T-helper 22 cell (primary cell): Measurements from ENCODE around the gene PER1.
"Not testable (repeated sequence)": the region's sequence is repeated elsewhere in the genome, so short reads cannot be mapped to it uniquely, and the experiment has no call there.

Experiments
- DNase-seq: peaks from one replicate; pipeline ENCODE4 v3.0.0-alpha.2; 2020; ENCODE audit warnings: low read depth

The PER1 gene

DNA sequence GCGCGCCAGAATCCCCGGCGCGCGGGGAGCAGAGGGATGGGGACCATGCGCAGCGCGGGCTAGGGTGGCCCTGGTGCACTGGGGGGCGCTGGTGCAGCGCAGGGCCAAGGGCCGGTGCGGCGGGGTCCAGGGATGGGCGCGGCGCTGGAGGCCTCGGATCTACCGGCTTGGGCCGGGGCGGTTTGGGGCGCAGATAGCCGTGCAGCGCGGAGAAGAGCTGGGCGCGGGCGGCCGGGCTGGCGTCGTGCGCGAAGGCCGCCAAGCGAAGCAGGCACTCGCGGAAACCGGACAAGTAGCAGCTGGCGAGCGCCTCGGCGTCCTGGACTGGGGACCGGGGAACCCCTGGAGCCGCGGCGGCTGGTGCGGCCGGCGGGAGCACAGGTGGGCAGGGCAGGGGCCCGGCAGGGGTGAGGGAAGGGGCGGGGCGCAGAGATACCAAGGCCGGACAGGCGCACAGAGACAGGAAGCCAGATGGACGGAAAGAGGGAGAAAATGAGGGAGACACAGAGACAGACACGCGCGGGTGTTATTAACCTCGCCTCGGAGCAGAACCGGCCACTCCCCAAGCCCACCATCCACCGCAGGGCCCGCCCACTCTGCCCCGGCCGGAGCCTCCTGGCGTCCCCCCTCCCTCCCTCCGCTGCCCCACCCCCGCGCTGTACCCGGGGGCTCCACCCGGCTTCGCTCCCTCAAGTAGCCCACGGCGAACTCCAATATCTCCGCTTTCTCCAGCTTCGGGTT is 30.4 kb downstream of the PER1 start:
- no peak for DNase-seq

DNA sequence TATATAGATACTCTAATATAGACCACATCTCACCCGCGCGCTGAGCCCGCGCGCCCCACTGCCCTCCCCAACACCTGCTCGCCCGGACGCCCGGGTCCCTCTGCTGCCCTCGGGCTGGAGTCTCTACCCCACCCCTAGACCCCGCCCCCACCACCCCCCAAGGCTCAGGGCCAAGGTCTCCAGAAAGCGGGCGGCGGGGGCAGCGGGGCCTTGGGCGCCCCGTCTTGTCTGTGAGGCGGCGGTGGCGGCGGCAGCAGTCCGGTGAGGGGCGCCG is 30.9 kb downstream of the PER1 start:
- no peak for DNase-seq

DNA sequence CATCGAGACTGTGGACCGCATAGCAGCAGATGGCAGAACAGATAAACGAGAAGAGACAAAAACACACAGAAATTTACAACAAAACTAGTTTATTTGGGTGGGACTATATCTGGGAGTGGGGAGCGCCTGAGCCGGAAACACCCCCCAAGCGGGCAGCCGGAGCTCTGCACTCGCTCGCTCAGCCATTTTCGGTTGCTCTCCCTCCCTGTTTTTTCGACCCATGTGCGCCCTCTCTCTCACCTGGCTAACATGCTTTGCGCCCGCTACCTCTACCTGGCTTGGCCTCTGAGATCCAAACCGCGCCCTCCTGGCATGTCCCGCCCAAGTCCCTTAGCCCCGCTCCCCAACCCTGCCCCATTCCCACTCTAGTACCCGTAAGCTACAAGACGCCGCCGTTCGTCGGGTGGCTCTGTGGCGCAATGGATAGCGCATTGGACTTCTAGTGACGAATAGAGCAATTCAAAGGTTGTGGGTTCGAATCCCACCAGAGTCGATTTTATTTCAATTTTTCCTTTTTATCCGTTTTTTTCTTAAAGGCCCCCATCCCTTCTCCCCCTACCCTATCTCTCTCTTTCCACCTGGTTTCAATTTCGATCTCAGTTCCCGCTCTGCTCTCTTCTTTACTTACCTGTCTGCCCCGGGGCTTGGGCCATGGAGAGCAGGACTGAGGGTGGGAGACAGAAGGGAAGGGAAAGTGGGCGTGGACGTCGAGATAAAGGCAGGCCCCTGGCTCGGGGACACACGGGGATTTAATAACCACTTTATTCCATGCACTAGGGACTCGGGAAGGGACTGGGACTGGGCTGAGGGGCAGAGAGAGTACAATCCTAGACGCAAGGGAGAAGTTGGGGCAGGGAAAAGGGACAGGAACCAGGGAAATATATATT is 31.4 kb downstream of the PER1 start:
- DNase-seq = peak; percentile 47

DNA sequence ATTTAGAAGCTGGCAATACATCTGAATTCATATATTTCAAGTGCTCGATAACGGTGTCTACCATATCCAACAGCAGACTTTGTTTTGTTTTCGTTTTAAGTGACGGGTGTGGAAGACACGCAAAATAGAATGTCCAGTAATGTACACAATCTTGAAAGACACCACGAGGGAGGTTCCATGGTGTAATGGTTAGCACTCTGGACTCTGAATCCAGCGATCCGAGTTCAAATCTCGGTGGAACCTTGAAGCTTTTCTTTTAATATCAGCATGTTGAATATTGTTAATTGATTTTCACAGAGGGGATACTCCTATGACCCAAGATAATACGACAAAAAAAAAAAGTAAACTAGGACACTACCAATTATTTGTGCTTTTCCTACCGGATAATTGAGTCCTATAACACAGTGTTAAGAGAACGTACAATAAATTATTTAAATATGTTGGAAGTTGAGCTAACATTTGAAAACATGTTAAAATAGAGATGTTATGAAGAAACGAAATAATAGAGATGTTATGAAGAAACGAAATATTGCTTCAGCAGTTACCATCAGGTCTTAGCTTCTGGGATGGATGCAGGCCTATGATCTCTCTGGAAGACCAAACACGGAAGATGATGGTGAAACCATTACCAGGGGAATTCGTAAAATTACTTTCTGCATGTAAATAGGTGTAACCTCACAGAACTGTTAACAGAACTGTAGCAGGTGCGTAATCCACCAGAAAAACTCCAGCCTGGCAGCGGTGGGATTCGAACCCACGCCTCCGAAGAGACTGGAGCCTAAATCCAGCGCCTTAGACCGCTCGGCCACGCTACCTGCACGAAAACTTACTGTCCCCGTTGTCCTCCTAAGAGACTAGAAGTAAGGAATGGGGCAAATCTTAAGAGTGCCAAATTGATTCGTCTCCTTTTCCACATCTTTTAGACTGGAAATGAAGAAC is 32.4 kb downstream of the PER1 start:
- peak; percentile 54 for DNase-seq

DNA sequence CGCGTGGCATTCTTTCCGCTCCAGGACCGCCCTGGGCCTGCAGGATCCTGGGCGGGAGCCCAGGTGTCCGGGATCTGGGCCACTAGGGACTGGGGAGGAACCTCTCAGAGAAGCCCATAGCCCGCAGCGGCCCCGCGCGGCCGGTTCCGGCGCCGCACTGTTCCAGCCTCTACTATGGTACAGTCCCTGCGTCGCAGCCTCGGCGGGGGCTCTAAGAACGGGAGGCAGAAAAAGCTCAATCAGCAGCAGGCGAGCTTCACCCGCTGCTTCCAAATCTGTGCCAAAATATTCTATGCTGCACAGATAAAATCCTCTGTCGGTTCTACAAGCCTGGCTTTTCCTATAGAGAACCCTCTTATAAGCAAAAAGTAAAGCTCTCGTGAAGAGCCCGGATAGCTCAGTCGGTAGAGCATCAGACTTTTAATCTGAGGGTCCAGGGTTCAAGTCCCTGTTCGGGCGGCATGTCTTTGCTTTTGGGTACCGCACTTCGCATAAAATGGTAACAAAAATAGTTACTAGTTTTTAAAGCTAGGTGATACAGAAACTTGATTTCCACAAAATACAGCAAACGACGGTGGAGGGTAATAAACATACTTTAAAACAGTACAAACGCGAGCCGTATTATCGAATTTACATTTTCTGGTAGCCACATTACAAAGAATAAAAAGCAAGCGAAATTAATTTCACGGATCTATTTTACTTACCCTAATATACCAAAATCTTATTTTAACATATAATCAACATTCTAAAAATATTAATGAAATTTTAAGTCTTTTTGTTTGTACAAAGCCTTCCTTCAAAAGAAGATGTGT is 33.2 kb downstream of the PER1 start:
- DNase-seq = peak; percentile 68

DNA sequence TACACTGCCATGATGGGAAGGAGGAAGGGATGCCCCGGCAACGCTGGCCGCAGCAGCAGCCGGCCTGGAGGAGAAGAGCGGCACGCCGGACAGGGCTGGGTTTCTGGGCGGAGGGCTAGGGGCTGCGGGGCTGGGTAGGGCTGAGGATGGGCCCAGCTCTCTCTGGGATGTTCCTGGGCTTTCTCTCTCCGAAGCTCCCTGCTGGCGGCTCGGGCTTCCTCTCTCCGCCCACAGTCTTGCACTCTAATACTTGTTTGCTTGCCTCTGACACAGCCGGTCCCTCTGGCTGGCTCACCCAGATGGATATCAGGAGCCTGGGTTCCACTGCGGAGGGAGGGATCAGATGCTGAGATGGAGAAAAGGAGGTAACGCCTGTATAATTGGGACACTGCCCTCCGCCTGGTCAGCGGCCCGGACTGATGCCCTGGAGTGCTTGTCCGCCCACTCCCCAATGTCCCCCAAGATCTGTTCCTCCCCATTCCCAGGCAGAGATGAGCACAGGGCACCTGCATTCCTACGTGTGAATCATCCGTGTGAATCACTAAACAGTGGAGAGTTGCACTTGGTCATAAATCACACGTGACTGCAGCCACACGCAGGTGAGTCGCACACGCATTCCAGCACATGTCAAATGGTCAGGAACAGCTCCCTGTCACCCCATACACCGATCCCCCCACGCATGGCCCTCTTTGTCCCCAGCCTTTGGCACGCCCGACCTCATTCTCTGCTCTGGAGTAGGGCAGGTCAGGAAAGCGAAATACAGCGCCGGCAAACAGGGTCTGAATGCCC is 34.0 kb downstream of the PER1 start, which contains the start of gene ALOXE3:
TSS of gene ALOXE3 (minus strand) at position 535 of the 789 bp plus-strand sequence. CDS start at position 11, 524 bp downstream.
- DNase-seq = no peak

DNA sequence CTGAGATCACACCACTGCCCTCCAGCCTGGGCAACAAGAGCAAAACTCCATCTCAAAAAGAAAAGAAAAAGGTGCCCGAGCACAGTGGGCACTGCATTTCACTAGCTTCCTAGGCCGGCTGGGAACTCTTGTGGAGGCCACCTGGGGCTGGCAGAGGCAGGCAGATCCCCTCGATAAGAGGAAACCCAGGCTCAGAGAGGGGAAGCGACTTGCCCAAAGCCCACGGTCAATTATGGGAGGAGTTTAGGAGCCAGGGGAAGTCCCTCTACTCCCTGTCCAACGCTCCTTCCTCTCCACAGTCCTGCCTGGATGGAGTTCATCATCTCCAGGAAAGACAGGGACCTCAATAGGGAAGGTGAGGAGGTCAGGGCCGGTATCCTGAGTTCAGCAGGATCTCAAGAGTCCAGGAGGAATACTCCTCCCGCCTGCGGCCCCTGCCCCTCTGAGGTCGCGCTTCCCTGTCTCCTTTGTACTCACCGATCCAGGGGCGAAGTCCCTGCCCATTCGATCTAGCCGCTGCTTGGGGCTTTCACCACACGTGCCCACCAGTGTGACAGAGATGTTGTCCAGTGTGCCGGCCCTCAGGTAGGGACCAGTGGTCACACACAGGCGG is 34.7 kb downstream of the PER1 start:
- DNase-seq = no peak

DNA sequence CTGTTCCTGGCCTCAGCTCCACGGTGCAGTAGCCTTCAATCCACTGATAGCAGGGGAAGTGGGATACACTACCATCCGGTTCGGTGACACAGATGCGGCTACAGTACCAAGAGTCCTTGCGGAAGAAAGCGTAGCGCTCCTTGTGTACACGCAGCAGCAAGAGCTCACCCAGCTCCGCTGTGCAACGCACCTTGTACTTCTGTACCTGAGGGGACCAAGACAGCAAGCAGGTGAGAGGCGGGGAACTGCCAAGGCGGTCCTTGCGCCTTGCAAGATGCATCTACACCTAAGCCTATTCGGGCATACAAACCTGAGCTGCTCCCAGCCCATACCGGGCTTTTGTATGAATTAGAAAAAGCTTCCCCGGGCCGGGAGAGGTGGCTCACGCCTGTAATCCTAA is 35.4 kb downstream of the PER1 start:
- no peak for DNase-seq

DNA sequence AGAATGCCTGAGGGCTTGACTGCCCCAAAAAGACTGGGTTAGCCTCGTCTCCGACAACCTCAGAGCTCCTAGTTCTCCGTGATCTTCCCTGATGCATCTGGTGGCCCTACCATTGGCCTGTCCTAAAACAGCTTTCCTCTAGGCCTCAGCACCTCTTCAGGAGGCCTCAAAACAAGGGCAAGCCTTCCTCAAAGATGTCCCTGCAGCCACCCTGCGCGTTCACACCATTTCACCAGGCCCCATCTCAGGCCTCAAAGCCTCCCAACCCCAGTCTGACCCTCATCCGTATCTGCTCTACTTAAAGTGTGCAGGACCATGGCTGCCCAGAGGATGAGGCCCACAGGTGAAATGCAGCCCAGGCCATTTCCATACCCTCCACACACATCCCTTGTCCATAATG is 41.3 kb downstream of the PER1 start:
- DNase-seq = no peak

DNA sequence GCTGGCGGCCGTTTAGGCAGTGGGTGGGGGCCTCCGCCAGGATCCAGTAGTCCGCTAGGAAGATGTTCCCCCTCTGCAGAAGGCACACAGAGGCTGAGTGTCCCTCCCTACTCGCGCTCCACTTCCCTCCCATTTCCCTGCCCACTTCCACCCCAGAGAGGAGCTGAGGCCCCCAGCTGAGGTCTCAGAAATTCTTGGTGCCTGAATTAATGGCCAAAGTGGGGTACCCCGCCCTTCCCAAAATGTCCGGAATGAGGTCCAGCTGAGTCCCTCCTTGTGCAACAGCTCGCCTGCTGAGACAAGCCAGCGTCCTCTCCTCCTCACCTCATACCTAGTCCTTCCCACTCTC is 41.8 kb downstream of the PER1 start:
- no peak for DNase-seq

DNA sequence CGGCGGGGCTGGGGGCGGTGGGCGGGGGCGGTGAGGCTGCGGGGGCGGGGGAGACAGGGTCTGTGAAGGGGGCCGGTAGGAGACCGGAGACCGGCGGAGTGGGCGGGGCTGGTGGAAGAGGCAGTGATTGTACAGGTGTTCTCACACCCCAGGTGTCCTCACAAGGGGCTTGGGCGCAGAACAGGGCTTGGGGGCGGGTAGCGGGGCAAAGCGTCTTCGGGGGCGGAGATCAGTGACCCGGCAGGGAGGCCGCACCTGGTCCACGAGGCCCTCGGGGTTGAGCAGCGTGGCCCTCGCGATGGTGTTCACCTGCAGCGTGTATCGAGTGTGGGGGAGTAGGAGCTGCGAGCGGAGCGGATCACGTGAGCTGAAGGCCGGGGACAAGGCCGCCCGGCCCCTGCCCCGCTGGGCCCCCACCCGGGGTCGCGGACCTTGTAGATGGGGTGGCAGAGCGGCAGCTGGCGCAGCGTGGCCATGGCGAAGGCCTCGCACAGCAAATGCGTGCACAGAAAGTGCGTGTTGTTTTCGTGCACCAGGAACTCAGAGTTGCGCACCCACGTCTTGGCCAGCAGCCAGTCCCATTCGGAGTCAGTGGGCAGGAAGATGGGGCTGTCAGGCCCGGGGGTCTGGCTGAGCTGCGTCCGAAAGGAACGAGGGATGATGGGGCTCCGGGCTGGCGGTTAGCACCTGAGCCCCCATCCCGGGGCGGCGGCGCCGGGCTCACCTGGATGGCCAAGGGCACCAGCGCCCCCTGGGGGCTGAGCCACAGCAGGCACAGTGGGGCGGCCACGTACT is 42.3 kb downstream of the PER1 start:
- peak; percentile 60 for DNase-seq

DNA sequence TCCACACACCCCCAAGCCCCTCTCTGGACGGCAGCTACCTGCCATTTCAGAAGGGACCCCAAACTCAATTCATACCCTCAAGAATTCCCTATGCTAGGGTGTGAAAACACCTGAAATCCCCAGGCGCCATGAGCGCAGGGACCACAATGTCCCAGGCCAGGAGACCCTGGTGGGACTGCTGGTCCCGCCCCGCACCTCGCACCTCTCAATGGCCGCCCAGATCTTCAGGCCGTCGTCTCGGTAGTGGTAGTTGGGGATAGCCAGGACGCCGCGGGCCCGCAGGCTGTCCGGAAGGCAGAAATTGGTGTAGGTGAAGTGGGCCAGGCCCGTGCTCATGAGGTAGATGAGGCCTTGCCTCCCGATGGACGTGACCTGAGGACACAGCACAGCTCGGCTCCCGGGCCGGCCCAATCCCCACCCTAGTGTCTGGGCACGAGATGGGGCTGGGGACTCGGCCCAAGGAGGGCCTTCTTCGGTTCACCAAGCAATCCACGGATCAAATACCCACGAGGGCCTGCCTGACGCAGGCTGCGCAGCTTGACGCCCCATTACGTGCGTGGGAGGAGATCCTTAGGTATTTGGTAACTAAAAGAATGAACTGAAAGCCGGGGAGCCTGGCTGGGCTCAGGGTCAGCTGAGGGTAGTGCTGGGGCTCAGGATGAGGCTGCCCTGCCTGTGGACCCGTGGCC is 43.1 kb downstream of the PER1 start:
- no peak for DNase-seq

DNA sequence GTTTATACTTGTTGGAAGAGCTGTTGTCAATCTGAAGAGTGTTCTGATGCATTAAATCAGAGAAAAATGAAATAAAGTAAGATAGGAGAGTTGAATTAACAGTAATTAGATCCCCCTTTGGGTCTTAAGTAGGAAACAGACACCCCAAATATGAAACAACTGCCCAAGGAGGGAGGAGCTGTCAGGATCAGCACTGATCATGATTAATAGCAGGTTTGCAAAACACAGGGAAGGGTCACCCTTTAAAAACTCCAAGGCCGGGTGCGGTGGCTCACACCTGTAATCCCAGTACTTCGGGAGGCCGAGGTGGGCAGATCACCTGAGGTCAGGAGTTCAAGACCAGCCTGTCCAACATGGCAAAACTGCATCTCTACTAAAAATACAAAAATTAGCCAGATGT is 45.2 kb downstream of the PER1 start:
- DNase-seq = not testable (repeated sequence)

DNA sequence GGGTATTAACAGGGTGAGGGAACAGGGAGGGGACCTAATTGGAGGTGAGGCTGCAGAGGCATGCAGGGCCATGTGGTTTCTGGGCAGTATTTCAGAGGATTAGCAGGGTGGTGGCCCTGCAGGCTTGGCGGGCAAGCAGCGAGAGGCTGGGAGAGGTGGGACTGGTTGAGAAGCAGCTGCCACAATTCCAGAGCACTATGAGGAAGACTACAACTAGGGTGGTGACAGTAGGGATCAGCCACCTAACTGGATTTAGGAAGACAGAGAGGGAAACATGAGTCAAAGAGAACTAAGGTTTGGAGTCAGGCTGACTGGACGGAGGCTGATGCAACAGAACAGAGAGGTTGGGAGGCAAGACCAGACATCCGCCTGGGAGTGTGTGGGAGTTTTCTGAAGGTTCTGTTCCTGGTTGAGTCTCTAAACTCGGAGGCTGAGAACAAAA is 46.2 kb downstream of the PER1 start:
- DNase-seq = no peak

DNA sequence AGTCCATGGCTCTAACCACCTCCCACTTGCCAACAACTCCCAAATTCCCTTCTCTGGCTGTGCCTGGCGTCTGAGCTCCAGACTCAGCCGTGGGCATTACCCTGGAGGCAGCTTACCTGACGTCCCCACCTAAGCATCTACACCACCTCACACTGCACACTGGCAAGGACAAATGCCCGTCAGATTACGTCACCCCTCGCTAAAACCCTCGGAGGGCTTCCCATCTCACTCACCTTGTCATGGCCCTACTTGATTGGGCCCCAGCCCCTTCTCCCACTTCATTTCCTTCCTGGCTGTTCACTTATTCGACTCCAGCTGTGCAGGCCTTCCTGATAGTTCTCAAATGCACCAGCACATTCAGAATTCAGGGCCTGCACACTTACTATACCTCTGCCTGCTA is 47.3 kb downstream of the PER1 start:
- no peak for DNase-seq

DNA sequence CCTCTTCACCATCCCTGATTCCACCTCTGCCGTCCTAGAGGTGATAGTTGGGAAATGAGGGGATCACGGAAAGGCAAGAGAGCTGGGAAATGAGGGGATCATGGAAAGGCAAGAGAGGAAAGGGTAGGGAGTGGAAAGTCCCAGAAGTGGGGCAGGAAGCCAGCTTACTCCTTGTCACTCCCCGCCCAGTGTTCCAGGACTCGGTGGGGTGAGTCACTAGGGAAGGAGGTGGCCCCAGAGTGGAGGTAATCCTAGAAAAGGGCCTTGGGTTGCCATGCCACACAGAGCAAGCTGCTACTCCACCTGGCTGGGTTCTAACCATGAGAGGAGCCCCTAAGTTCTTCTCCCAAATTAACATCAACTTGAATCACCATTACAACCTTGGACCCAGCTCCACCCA is 48.7 kb downstream of the PER1 start:
- DNase-seq = no peak

DNA sequence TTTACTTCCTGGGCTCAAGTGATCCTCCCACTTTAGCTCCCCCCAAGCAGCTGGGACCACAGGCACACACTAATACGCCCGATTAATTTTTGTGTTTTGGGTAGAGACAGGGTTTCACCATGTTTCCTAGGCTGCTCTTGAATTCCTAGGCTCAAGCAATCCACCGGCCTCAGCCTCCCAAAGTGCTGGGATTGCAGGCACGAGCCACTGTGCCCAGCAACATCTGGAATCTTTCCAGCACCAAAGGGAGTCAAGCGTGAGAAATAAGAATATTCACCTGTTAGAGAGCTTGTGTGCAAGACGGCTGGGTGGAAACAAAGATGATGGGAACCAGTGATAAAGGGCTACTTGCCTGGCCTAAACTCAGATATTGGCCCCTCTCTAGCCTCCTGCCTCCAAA is 50.5 kb downstream of the PER1 start:
- no peak for DNase-seq

DNA sequence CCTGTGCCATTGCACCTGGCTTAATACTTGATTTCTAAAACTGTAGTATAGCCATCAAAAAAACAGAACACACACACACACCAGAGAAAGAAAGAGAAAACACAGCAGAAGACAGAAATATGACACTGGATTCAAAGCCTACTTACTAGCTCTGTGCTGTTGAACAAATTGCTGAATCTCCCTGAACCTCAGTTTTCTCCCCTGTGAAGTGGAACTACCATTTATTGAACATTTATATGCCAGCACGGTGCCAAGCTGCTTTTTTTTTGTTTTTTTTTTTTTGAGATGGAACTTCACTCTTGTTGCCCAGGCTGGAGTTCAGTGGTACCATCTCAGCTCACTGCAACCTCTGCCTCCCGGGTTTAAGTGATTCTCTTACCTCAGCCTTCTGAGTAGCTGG is 51.4 kb downstream of the PER1 start:
- DNase-seq = no peak

DNA sequence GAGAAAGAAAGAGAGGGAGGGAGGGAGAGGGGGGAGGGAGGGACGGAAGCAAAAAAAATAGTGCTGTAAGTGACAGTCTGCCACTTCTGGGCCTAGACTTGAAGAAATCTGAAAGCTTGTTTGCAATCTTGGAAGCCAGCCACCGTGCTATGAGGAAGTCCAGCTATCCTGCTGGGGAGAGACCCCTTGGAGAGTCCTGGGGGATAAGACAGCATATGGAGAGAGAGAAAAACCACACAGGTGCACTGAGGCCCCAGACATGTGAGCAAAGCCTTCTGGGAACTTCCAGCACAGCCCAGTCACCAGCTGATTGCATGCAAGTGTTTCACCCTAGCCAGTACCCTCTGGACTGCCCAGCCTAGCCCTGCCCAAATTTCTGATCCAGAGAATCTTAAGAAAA is 52.1 kb downstream of the PER1 start:
- no peak for DNase-seq
